OCI-LY3 (cell line): ENCODE data around the gene PARVA.

Experiments used
- H2AFZ ChIP-seq: fragments of 200-600, 300-600 bp; shearing (Covaris generic); 2 replicates; pipeline ENCODE4 v1.6.0; 2014; ENCODE audit warnings: antibody characterized with exemption, low read depth, low read length
- H3K27ac ChIP-seq: fragments of 200-600, 300-600 bp; sonication (generic); 2 replicates; pipeline ENCODE4 v1.5.1; 2014; ENCODE audit warnings: mild to moderate bottlenecking, low read length, moderate library complexity, mixed read lengths
- H3K27me3 ChIP-seq: fragments of 200-600, 300-600 bp; sonication (generic); 2 replicates; pipeline ENCODE4 v1.6.1; 2014; ENCODE audit warnings: low read depth, low read length, mixed read lengths
- H3K36me3 ChIP-seq: fragments of 200-600, 300-600 bp; sonication (generic); replicated peaks from 2 replicates; pipeline ENCODE3; 2014; ENCODE audit warnings: low read depth, low read length, mixed read lengths
- H3K4me1 ChIP-seq: fragments of 300-600, 200-600 bp; sonication (generic); 2 replicates; pipeline ENCODE4 v1.6.1; 2014; ENCODE audit warnings: low read length, mixed read lengths
- H3K4me2 ChIP-seq: fragments of 200-600, 300-600 bp; sonication (generic); 2 replicates; pipeline ENCODE4 v1.6.1; 2014; ENCODE audit warnings: low read length, mixed read lengths
- H3K4me3 ChIP-seq: fragments of 300-600, 200-600 bp; sonication (generic); 2 replicates; pipeline ENCODE4 v1.5.1; 2014; ENCODE audit warnings: antibody characterized with exemption, mild to moderate bottlenecking, low read length, moderate library complexity
- H3K79me2 ChIP-seq: fragments of 300-600, 200-600 bp; shearing (Covaris generic); 2 replicates; pipeline ENCODE4 v1.6.1; 2014; ENCODE audit warnings: mild to moderate bottlenecking, low read length, mixed read lengths
- H3K9ac ChIP-seq: fragments of 300-600, 200-600 bp; shearing (Covaris generic); 2 replicates; pipeline ENCODE4 v1.6.0; 2014; ENCODE audit warnings: mild to moderate bottlenecking, low read length, moderate library complexity
- H3K9me3 ChIP-seq: fragments of 200-600, 300-600 bp; shearing (Covaris generic); 2 replicates; pipeline ENCODE4 v1.6.1; 2014; ENCODE audit warnings: low read length, mixed read lengths; ENCODE audit not compliant: insufficient read depth
- H4K20me1 ChIP-seq: fragments of 200-600, 300-600 bp; sonication (generic); 2 replicates; pipeline ENCODE4 v1.6.1; 2016; ENCODE audit warnings: low read length, mixed read lengths; ENCODE audit not compliant: insufficient read depth
- CTCF ChIP-seq: fragments of 200-600, 300-600 bp; sonication (generic); IDR thresholded peaks from 2 replicates; pipeline ENCODE4 v1.5.1; 2014; ENCODE audit warnings: antibody characterized with exemption, low read length, low read depth
- EZH2phosphoT487 ChIP-seq: fragments of 200-600 bp; shearing (Covaris generic); IDR thresholded peaks from 2 replicates; pipeline ENCODE4 v1.6.1; 2018; ENCODE audit warnings: antibody characterized with exemption, mixed run types, low read depth

PARVA gene

GRCh38 chr11:12446863-12447262, 69.5 kb downstream of the PARVA start:
- no peak overlapping the region for H3K4me2 ChIP-seq
- no peak overlapping the region for H3K4me3 ChIP-seq
- TF ChIP-seq EZH2phosphoT487 = no peak
- TF ChIP-seq CTCF = no peak
- H3K27ac ChIP-seq = no peak overlapping the region
- H3K4me1 ChIP-seq = no peaks in the 10 kb centered on the region
- H3K36me3 ChIP-seq = no peaks in the 10 kb centered on the region
- H3K27me3 ChIP-seq = no peaks in the 10 kb centered on the region; the same call in 1 of the 2 replicates
- H2AFZ ChIP-seq = no peak overlapping the region
- no peak overlapping the region for H3K9ac ChIP-seq
- no peaks in the 10 kb centered on the region for H3K9me3 ChIP-seq
- H4K20me1 ChIP-seq = no peaks in the 10 kb centered on the region
- no peaks in the 10 kb centered on the region for H3K79me2 ChIP-seq

GRCh38 chr11:12448131-12448939, 71.0 kb downstream of the PARVA start:
- no peak overlapping the region for H3K4me2 ChIP-seq
- H3K9me3 ChIP-seq = no peaks in the 10 kb centered on the region
- no peak overlapping the region for H3K9ac ChIP-seq
- TF ChIP-seq EZH2phosphoT487 (no peak), CTCF (no peak)
- no peaks in the 10 kb centered on the region for H4K20me1 ChIP-seq
- H3K4me1 ChIP-seq = no peaks in the 10 kb centered on the region
- H3K27ac ChIP-seq = no peak overlapping the region
- no peaks in the 10 kb centered on the region for H3K36me3 ChIP-seq
- H2AFZ ChIP-seq = no peak overlapping the region
- H3K27me3 ChIP-seq = no peaks in the 10 kb centered on the region; the same call in 1 of the 2 replicates
- no peaks in the 10 kb centered on the region for H3K79me2 ChIP-seq
- H3K4me3 ChIP-seq = no peak overlapping the region

GRCh38 chr11:12449961-12450715, 72.8 kb downstream of the PARVA start:
- Histone ChIP-seq H3K4me3 (no peak overlapping the region), H2AFZ (no peak overlapping the region), H3K79me2 (no peaks in the 10 kb centered on the region), H3K9ac (no peak overlapping the region), H3K4me2 (no peak overlapping the region), H3K9me3 (no peaks in the 10 kb centered on the region), H3K27ac (no peak overlapping the region), H4K20me1 (no peaks in the 10 kb centered on the region), H3K36me3 (no peaks in the 10 kb centered on the region), H3K27me3 (peaks cover 3% of the 10 kb centered on the region; the same call in 1 of the 2 replicates), H3K4me1 (no peaks in the 10 kb centered on the region)
- TF ChIP-seq EZH2phosphoT487 = no peak
- no peak for TF ChIP-seq CTCF

GRCh38 chr11:12451179-12451814, 73.9 kb downstream of the PARVA start:
- no peaks in the 10 kb centered on the region for H4K20me1 ChIP-seq
- H2AFZ ChIP-seq = no peak overlapping the region
- no peaks in the 10 kb centered on the region for H3K9me3 ChIP-seq
- no peak overlapping the region for H3K9ac ChIP-seq
- no peaks in the 10 kb centered on the region for H3K79me2 ChIP-seq
- TF ChIP-seq EZH2phosphoT487 (no peak), CTCF (no peak)
- H3K4me1 ChIP-seq = no peaks in the 10 kb centered on the region
- H3K4me3 ChIP-seq = no peak overlapping the region
- H3K4me2 ChIP-seq = no peak overlapping the region
- no peak overlapping the region for H3K27ac ChIP-seq
- H3K36me3 ChIP-seq = no peaks in the 10 kb centered on the region
- peaks cover 9% of the 10 kb centered on the region; the same call in 1 of the 2 replicates for H3K27me3 ChIP-seq
